Measurements from ENCODE around the gene CLDN4. TPM values are rescaled to one million over a fixed set of nuclear protein-coding genes. Genes with fewer than 3 reads are reported as not detected.

CLDN4 gene
- total and polyA plus RNA-seq, 2 experiments from 2014 or later: 11.6 to 19.4 TPM

DNA sequence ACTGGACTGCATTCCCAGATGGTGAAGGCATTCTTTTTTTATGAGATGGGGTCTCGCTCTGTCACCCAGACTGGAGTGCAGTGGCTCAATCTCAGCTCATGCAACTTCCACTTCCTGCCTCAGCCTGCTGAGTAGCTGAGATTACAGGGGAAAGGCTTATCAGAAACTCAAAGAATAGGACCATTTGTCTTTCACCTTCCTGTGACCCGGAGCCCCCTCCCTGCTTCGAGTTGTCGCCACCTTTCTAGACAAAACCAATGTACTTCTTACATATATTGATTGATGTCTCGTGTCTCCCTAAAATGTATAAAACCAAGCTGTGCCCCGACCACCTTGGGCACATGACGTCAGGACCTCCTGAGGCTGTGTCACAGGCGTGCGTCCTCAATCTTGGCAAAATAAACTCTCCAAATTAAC is 13.3 kb downstream of the CLDN4 start:
- ATAC-seq: no peak
- H3K27ac Mint-ChIP-seq: no peak overlapping the region
- no peak overlapping the region for H3K27ac ChIP-seq (ENCODE audit: low read depth)

More for the DNA sequence above, 13.3 kb downstream of the CLDN4 start:
- peaks cover 15% of the 10 kb centered on the region for H3K9me3 Mint-ChIP-seq
- no peak overlapping the region; the same call in 2 of the 3 replicates for H3K4me3 Mint-ChIP-seq
- H3K9me2 ChIP-seq (ENCODE audit: insufficient read depth): no peaks in the 10 kb centered on the region
- TF ChIP-seq JUNB (IDR thresholded peaks at IDR 0.05; ENCODE audit: unreplicated experiment): no peak
- TF ChIP-seq, protein P1, sequence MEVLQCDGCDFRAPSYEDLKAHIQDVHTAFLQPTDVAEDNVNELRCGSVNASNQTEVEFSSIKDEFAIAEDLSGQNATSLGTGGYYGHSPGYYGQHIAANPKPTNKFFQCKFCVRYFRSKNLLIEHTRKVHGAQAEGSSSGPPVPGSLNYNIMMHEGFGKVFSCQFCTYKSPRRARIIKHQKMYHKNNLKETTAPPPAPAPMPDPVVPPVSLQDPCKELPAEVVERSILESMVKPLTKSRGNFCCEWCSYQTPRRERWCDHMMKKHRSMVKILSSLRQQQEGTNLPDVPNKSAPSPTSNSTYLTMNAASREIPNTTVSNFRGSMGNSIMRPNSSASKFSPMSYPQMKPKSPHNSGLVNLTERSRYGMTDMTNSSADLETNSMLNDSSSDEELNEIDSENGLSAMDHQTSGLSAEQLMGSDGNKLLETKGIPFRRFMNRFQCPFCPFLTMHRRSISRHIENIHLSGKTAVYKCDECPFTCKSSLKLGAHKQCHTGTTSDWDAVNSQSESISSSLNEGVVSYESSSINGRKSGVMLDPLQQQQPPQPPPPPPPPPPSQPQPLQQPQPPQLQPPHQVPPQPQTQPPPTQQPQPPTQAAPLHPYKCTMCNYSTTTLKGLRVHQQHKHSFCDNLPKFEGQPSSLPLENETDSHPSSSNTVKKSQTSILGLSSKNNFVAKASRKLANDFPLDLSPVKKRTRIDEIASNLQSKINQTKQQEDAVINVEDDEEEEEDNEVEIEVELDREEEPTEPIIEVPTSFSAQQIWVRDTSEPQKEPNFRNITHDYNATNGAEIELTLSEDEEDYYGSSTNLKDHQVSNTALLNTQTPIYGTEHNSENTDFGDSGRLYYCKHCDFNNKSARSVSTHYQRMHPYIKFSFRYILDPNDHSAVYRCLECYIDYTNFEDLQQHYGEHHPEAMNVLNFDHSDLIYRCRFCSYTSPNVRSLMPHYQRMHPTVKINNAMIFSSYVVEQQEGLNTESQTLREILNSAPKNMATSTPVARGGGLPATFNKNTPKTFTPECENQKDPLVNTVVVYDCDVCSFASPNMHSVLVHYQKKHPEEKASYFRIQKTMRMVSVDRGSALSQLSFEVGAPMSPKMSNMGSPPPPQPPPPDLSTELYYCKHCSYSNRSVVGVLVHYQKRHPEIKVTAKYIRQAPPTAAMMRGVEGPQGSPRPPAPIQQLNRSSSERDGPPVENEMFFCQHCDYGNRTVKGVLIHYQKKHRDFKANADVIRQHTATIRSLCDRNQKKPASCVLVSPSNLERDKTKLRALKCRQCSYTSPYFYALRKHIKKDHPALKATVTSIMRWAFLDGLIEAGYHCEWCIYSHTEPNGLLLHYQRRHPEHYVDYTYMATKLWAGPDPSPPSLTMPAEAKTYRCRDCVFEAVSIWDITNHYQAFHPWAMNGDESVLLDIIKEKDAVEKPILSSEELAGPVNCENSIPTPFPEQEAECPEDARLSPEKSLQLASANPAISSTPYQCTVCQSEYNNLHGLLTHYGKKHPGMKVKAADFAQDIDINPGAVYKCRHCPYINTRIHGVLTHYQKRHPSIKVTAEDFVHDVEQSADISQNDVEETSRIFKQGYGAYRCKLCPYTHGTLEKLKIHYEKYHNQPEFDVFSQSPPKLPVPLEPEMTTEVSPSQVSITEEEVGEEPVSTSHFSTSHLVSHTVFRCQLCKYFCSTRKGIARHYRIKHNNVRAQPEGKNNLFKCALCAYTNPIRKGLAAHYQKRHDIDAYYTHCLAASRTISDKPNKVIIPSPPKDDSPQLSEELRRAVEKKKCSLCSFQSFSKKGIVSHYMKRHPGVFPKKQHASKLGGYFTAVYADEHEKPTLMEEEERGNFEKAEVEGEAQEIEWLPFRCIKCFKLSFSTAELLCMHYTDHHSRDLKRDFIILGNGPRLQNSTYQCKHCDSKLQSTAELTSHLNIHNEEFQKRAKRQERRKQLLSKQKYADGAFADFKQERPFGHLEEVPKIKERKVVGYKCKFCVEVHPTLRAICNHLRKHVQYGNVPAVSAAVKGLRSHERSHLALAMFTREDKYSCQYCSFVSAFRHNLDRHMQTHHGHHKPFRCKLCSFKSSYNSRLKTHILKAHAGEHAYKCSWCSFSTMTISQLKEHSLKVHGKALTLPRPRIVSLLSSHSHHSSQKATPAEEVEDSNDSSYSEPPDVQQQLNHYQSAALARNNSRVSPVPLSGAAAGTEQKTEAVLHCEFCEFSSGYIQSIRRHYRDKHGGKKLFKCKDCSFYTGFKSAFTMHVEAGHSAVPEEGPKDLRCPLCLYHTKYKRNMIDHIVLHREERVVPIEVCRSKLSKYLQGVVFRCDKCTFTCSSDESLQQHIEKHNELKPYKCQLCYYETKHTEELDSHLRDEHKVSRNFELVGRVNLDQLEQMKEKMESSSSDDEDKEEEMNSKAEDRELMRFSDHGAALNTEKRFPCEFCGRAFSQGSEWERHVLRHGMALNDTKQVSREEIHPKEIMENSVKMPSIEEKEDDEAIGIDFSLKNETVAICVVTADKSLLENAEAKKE (CRISPR knock-in tag; IDR thresholded peaks at IDR 0.05): no peak
- TF ChIP-seq, protein P2, sequence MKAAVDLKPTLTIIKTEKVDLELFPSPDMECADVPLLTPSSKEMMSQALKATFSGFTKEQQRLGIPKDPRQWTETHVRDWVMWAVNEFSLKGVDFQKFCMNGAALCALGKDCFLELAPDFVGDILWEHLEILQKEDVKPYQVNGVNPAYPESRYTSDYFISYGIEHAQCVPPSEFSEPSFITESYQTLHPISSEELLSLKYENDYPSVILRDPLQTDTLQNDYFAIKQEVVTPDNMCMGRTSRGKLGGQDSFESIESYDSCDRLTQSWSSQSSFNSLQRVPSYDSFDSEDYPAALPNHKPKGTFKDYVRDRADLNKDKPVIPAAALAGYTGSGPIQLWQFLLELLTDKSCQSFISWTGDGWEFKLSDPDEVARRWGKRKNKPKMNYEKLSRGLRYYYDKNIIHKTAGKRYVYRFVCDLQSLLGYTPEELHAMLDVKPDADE (IDR thresholded peaks at IDR 0.05): no peak
- no peak for TF ChIP-seq EZH2 (IDR thresholded peaks at IDR 0.05; ENCODE audit: low read depth, unreplicated experiment)
- TF ChIP-seq, protein P3, sequence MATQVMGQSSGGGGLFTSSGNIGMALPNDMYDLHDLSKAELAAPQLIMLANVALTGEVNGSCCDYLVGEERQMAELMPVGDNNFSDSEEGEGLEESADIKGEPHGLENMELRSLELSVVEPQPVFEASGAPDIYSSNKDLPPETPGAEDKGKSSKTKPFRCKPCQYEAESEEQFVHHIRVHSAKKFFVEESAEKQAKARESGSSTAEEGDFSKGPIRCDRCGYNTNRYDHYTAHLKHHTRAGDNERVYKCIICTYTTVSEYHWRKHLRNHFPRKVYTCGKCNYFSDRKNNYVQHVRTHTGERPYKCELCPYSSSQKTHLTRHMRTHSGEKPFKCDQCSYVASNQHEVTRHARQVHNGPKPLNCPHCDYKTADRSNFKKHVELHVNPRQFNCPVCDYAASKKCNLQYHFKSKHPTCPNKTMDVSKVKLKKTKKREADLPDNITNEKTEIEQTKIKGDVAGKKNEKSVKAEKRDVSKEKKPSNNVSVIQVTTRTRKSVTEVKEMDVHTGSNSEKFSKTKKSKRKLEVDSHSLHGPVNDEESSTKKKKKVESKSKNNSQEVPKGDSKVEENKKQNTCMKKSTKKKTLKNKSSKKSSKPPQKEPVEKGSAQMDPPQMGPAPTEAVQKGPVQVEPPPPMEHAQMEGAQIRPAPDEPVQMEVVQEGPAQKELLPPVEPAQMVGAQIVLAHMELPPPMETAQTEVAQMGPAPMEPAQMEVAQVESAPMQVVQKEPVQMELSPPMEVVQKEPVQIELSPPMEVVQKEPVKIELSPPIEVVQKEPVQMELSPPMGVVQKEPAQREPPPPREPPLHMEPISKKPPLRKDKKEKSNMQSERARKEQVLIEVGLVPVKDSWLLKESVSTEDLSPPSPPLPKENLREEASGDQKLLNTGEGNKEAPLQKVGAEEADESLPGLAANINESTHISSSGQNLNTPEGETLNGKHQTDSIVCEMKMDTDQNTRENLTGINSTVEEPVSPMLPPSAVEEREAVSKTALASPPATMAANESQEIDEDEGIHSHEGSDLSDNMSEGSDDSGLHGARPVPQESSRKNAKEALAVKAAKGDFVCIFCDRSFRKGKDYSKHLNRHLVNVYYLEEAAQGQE (IDR thresholded peaks at IDR 0.05; ENCODE audit: unreplicated experiment): no peak
- no peak for TF ChIP-seq ZNF114 (CRISPR knock-in tag; IDR thresholded peaks at IDR 0.05)
- no peak for TF ChIP-seq POLR2AphosphoS5 (IDR thresholded peaks at IDR 0.05; ENCODE audit: low read depth)
- no peak for TF ChIP-seq EZH2phosphoT487 (IDR thresholded peaks at IDR 0.05; ENCODE audit: unreplicated experiment)
- TF ChIP-seq NANOG (IDR thresholded peaks at IDR 0.05; ENCODE audit: borderline replicate concordance): no peak
- TF ChIP-seq, protein P4, sequence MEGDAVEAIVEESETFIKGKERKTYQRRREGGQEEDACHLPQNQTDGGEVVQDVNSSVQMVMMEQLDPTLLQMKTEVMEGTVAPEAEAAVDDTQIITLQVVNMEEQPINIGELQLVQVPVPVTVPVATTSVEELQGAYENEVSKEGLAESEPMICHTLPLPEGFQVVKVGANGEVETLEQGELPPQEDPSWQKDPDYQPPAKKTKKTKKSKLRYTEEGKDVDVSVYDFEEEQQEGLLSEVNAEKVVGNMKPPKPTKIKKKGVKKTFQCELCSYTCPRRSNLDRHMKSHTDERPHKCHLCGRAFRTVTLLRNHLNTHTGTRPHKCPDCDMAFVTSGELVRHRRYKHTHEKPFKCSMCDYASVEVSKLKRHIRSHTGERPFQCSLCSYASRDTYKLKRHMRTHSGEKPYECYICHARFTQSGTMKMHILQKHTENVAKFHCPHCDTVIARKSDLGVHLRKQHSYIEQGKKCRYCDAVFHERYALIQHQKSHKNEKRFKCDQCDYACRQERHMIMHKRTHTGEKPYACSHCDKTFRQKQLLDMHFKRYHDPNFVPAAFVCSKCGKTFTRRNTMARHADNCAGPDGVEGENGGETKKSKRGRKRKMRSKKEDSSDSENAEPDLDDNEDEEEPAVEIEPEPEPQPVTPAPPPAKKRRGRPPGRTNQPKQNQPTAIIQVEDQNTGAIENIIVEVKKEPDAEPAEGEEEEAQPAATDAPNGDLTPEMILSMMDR (conservative IDR thresholded peaks at IDR 0.05; ENCODE audit: low read depth in 2 of 2): no peak
- TF ChIP-seq CREB1 (CRISPR knock-in tag; IDR thresholded peaks at IDR 0.05; ENCODE audit: low read depth): no peak
- TF ChIP-seq ZNF331 (CRISPR knock-in tag; IDR thresholded peaks at IDR 0.05; ENCODE audit: low read depth): no peak
- peaks cover 15% of the 10 kb centered on the region for H3K4me1 Mint-ChIP-seq
- no peak overlapping the region for H3K4me3 ChIP-seq
- H3K4me1 ChIP-seq (ENCODE audit: insufficient read depth): peaks cover 8% of the 10 kb centered on the region; the same call in 1 of the 2 replicates
- H3K36me3 Mint-ChIP-seq (ENCODE audit: low read depth): peaks cover 3% of the 10 kb centered on the region; the same call in 2 of the 3 replicates
- no peaks in the 10 kb centered on the region for H3K27me3 ChIP-seq (ENCODE audit: insufficient read depth)
- H2AFZ ChIP-seq: no peak overlapping the region
- DNase-seq (ENCODE audit: low spot score): no peak
- H3K79me2 ChIP-seq (replicated peaks; ENCODE audit: insufficient read depth): no peaks in the 10 kb centered on the region
- no peaks in the 10 kb centered on the region for H4K20me1 ChIP-seq (replicated peaks; ENCODE audit: insufficient read depth)
- H3F3A ChIP-seq (replicated peaks; ENCODE audit: low read depth): no peaks in the 10 kb centered on the region
- no peak overlapping the region for H3K4me2 ChIP-seq
- H3K27me3 Mint-ChIP-seq (ENCODE audit: insufficient read depth, low read depth, poor library complexity): peaks cover 7% of the 10 kb centered on the region
- no peaks in the 10 kb centered on the region for H3K36me3 ChIP-seq (ENCODE audit: insufficient read depth)
